RKO (cell line): Measurements from ENCODE around the gene PSAPL1.

Source experiments
- DNase-seq: peaks from one replicate; pipeline ENCODE4 v3.0.0-alpha.2; 2016; ENCODE audit warnings: low spot score

The PSAPL1 gene

DNA sequence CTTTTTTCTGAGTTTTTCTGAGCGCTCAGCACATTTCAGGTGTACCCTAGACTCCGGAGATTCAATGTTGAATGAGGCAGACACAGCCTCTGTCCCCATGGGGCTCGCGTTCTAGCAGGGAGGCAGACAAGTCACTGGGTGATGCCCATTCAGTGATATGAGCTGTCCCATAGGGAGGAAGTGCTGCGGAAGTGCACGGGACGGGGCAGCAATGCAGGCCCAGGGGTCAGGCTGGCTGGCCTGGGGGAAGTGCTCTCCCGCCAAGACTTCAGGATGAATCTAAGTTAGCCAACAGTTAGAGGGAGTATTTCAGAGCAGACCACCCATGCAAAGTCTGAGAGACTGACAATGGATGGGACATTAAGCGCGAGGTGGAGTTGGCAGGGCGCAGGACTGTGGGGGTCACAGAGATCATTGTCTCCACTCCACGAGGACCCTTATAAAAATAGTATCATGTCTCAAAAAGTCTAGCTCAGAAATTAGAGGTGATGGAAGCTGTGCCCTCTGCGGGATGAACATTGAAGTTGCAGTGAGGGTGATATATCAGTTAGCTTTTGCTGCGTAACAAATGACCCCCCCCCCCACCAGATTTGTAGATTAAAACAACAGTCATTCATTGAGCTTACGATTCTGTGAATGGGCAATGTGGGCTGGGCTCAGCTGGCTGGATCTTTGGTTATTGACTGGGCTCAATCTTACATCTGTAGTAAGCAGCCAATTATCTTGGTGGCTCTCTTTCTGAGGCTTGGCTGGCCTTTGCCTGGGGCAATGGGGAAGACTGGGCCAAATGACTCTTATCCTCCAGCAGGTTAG lies 16.4 kb downstream of the PSAPL1 start:
- no peak for DNase-seq

DNA sequence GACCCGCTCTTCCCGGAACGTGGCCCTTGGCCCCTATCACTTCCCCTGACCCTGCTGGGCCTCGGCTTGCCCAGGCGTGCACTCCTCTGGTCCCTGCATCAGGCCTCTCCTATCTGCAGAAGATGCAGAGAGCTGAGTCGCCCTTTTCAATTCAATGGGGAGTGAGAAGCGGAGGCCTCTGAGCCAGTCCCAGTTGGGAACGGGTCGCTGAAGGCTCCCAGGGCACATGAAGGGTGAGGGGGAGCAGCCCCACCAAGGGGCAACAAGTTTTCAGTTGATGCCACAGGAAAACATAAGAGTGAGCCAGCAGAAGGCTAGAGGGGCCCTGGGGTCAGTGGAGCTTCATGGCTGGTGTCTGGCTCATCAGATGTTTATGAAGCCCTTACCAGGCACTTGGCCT lies 17.1 kb downstream of the PSAPL1 start:
- no peak for DNase-seq

DNA sequence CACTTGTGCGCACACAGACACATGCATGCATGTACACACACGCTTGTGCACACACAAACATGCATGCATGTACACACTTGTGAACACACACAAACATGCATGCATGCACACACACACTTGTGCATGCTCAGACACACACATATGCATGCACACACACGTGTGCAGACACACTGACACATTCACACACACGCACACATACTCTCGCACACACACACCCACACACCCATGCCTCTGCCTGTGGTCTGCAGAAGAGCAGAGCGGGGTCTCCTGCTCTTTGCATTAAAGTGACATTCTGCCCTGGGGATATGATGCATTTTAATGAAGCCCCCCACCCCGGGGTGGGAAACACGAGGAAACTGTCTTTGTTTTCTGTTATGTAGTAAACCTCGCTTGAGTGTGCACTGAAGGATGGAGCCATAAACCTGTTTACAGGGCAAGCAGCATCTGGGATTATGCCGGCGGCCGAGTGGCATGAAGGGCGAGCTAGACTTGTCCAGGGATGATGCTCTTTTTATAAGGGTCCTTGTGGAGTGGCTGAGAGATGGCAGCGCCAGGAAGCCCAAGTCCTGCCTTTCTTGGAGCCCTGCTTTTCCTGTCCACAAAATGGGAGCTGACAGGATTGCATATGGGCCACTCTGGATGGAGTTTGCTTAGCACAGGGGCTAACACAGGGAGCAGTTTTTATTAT lies 17.8 kb downstream of the PSAPL1 start:
- no peak for DNase-seq

DNA sequence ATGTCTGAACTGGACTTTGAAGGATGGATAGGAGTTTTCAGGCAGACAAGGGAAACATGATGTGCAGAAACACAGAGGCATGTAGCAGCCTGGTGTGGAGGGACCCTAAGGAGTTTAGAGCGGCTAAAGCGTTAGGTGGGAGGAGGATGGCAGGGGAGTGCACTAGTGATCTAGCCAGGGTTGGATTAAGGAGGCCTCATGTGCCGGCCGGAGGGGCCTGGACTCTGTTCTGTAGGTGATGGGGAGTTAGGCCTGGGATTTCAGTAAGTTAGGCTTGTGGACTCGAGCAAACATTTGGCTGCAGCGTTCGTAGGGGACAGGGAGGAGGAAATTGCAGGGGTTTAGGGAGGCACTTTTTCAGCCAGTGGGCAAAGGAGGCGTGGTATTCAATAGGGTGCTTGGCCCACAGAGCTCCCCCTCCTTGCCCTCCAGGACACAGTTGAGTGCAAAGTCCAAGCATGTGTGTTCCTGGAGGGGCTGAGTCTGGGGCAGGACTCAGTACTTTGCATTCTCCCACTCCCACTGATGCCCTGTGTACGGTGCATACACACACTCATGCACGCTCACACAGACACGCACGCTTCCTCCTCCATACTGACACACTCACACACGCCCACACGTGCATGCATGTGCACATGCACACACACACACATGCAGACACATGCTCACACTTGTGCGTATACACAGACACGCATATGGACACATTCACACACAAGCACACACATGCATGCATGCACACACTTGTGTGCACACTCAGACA lies 18.6 kb downstream of the PSAPL1 start:
- no peak for DNase-seq

DNA sequence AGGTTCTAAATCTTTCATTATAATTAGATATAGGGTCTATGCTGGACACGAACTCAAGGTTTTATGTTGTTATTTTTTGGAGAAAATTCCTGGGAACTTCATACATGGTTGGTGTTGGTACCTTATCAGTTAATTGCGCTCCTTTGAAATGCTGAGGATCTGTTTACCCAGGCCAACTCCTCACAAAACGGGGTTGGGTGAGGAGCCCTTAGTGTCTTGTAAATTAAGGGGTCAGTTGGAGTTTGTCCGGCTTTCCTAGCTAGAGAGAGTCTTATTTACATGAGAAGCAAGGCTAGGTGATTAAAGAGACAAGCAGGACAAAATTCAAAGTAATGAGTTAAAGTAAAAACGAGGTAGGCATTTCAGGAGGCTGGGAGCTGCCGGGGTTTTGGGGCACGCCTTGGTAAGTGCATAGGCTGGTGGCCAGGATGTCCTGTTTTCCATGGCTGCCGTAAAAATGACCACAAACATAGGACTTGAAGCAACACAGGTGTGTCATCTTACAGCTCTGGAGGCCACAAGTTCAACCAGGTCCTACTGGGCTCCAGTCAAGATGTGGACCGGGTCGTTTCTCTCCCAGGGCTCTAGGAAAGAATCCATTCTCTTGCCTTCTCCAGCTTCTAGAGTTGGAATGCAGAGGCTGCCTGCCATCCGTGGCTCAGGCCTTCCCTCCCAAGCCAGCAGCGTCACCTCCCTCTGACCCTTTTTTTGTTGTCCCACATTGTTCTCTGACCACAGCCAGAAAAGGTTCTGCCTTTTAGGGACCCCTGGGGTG lies 19.8 kb downstream of the PSAPL1 start:
- DNase-seq: no peak

DNA sequence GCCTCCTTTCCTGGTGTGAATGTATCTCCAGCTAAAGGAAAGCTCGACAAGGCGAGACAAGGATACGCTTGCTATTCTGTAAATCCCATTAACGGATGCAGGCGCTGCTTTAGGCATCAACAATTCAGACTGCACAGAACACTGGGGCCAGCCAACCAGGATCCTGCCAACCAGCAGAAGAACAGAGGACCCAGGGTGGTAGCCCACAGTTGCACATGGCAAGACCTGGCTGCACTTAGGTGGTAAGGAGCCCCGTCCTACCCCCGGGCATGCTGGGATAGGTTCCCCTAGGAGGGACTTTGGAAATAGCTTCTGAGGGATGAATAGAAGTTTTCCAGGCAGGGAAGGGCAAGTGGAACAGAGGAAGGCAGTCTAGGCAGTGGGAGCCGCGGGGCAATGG lies 20.7 kb downstream of the PSAPL1 start:
- no peak for DNase-seq

DNA sequence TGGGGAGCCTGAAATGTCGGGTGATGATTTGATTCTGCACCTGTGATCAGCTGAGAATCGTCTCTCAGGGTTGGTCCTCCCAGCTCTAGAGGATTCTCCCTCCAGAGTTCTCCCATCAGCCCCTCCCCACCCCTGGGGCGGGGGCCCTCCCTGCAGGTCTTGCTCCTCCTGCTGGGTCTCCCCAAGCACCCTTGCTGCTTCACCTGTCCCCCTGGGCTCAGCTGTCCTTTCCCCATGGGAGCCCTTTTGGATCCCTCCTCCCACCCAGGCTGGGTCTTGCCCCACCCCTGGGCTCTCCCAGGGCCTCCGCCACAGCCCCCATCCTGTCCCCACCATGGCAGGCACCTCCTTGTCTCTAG lies 22.2 kb downstream of the PSAPL1 start:
- no peak for DNase-seq

DNA sequence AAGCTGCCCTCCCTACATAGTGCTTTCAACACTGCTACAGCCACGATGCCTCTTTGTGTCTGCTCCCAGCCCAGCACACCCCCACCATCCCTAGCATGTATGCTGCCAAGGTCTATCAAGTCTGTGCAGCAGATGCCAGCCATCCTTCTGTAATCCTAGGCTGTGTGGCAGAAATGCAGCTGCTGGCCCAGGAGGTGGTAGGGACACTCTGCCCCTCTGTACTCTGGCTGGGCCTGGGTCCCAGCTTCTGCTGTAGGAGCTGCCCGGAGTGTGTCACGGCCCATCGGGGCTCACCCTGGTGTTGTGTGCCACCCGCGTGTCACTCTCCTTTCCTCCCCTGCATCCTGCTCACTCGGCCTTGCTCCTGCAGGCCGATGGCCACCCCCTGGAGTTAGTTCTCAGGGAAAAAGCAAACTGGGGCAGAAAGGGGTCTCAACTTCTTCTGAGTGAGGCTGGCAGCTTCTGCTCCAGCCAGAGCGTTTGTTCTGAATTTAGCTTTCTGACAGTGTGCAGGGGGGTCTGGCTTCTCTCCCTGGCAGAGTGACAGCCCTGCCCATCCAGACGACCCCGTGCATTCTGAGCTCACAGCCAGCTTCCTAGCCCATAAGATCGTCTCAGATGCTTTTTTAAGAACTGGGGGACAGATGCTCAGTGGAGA lies 22.7 kb downstream of the PSAPL1 start:
- no peak for DNase-seq

DNA sequence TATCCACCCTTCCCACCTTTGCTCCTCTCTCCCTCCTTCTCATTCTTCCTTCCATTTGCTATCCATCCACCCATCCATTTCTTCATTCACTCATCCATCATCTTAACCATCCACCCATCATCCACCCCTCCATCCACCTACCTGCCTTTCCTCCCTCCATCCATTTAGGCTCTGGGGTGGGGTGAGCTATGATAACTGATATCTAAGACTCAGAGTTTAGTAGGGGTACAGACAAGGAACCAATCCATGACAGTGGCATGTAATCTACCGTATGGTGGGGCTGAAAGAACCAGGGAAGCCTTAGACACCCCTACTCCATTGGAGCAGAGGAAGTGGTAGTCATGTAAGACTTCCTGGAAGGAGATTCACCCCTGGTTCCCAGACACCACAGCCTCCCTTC lies 23.2 kb downstream of the PSAPL1 start:
- DNase-seq: no peak

DNA sequence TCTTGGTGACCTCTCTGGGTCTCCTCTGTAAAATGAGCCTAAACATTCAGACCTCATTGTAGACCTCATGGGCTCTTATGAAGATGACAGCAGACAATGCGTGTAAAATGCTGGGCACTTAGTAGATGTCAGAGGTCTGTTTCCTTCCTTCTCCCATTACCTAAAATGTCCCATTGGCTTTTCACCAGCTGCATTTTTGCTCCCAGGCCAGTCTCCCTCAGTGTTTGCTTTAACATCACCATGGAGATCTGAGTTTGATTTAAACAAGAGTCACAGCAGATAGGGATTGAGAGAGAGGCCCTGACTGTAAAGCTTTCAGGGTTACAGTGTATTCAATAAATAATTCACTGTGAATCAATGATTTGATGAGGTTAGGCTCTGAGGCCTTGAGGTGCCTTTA lies 24.3 kb downstream of the PSAPL1 start:
- DNase-seq: no peak

DNA sequence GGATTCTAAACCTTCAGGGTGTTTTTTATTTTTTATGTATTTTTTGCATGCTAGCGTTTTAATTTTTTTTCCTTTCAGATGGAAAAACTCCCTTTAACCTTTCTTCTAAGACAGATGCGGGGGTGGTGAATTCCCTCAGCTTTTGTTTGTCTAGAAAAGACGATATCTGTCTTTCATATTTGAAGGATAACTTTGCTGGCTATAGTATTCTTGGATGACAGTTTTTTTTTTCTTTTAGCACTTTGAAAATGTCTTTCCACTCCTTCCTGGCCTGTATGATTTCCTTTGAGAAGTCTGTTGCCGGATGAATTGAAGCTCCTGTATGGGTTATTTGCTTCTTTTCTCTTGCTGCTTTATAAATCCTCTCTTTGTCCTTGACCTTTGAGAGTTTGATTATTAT lies 26.6 kb downstream of the PSAPL1 start:
- no peak for DNase-seq

DNA sequence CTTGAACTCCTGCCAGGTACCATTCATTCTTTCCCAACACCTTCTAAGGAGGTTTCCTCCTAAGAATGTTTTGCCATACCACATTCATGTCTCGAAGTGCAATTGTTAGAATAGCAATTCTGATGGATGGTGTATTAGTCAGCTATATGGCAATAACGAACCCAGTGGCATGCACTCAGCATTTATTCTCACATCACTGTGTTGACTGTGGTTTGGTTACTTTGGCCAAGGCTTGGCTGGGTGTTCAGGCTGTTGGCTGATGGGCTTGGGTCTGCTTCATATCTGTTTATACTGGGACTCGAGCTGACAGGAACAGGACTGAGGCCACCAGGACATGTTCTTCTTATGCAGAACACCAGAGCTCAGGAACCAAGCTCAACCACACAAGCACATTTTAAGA lies 31.7 kb downstream of the PSAPL1 start:
- DNase-seq: no peak

DNA sequence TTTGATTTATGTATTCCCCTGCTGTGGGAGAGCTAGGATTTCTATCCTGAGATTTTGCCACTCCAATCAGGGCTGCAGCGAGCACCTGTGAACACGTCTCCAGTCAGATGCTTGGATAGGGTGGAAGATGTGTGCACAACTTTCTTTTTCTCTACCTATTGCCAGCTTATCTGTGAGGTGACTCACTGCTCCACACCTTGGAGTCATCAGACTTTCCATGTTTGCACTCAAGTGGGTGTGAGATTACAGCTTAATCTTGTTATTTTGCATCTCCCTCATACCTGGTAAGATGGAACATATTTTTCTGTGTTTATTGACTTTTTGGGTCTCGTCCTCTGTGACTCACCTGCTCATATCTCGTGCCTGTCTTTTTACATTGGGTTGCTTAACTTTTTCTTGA lies 32.2 kb downstream of the PSAPL1 start:
- no peak for DNase-seq

DNA sequence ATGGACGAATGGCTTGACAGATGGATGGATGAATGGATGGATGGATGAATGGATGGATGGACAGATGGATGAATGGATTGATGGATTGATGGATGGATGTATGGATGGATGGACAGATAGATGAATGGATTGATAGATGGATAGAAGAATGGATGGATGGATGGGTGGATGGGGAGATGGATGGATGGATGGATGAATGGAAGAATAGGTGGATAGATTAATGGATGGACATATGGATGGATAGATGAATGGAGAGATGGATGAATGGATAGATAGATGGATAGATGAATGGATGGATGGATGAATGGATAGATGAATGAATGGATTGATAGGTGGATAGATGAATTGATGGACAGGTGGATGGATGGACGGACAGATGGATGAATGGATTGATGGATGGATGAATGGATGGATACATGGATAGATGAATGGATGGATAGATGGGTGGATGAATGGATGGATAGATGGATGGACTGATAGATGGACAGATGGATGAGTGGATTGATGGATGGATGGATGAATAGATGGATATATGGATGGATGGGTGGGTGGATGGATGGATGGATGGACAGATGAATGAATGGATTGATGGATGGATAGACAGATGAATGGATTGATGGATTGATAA lies 33.9 kb downstream of the PSAPL1 start:
- no peak for DNase-seq

DNA sequence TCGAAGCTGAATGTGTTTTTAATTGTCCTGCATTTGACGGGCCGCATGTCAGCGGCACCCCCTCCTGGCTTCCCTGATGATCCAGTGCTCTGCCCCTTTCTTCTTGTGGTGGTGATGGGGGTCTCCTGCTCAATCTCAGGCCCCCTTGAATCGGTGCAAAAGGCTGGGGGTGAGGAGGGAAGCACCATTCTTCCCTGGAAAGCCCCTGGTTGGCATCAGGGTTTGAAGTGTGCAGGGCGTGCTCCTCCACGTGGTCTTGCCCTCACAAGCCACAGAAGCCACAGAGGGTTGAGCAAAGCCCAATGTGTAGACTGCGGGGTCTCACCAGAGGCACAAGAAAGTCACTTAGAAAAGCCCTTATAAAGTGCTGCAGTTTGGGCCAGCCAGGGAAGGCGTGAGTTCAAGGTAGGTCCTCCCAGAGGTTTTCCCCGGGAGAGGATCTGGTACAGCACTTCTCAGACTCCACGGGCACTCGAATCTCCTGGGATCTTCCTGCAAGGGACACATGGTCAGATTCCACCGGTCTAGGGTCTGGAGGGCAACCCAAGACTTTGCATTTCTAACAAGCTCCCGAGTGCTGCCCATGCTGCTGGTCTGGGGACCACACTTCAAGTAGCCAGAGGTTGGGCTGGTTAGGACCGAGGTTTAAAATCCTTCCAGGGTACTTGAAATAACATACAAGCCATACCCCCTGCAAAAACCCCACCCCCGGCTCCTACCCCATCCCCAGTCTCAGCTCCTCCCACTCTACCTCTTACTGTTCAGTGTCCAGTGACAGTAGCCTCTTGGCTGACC lies 35.1 kb downstream of the PSAPL1 start:
- DNase-seq: no peak

DNA sequence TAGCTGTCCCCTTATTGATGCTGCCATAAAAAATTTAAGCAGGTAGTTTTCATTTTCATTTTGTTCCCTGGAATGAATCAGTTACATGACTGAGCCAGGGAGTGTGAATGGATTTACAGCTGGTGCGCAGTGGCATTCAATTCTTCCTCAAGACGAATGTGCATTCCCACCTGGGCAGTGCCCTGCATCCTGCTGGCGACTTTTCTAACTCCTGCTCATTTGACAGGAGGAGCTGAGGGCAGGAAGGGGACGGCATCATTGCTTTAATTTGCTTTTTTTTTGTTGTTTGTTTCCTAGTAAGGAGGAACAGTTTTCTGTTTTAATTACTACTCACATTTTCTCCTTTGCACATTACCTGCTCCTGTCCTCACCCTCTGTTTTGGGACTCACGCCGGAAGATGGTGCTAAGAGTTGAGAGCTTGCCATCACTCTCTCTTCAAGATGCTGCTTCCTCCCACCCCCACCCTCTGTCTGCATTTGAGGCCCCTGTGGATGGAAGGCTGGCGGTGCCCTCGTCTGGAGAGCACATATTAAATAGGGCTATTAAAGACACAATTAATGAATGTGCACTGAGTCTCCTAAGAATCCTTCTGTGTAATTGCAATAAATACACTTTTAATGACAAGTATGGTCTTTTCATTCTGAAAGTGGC lies 35.8 kb downstream of the PSAPL1 start:
- DNase-seq: no peak

DNA sequence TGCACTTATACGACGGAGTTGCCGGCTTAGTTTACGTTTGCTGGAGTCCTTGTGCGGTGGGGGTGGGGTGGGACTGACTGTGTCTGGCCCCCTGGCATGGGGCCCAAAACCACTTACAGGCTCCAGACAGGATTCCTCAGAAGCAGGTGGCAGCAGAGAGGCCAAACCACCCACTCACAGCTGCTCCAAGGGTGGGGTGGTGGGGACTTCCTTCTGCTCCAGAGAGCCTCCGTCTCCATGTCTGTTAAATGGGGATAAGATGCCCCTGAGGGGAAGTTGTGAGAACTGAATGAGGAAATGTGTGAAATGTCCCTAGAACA lies 36.7 kb downstream of the PSAPL1 start:
- no peak for DNase-seq

DNA sequence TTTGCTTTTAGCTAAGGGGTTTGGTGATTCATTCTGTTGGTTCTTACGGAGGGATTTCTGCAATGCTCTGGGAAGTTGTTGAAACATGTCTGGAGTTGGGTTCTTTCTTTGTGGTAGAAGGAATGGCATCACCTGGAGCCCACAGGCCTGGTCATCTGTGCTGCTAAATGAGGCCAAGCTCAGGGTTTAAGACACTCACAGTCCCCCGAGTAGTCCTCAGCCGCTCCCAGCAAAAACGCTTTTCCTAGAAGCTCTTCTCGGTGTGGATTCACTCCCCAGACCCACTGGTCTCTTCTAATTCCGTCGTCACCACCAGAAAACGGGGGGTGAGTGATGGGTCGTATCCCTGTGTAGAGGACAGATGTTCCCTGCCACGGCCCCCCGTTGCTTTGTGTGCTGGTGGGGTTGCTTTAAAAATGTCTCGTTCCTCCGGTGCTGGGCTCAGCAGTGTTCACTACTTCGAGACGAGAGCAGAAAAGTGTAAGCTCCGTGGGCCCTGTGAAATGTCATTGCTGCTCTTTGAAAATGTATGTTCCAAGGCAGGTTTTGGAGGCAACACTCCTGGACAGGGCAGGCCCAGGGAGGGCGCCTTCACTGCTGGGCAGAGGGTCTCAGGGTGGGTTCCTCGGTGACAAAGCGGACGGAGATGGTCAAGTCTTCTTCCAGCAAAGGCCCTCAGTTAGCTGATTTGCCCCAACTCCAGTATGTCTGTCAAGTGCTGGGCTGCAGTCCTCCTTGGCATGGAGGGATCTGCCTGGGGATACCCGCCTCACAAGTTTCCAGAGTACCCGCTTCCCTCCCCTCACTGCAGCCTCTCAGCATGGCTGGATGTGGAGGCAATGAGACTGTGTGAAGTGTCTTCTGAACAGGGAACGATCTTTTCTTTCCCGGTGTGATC lies 37.3 kb downstream of the PSAPL1 start:
- no peak for DNase-seq
